ENCODE results near the gene JAK3.
A peak's percentile ranks its signal among the peaks of the same experiment; 100 is the strongest.

DNA sequence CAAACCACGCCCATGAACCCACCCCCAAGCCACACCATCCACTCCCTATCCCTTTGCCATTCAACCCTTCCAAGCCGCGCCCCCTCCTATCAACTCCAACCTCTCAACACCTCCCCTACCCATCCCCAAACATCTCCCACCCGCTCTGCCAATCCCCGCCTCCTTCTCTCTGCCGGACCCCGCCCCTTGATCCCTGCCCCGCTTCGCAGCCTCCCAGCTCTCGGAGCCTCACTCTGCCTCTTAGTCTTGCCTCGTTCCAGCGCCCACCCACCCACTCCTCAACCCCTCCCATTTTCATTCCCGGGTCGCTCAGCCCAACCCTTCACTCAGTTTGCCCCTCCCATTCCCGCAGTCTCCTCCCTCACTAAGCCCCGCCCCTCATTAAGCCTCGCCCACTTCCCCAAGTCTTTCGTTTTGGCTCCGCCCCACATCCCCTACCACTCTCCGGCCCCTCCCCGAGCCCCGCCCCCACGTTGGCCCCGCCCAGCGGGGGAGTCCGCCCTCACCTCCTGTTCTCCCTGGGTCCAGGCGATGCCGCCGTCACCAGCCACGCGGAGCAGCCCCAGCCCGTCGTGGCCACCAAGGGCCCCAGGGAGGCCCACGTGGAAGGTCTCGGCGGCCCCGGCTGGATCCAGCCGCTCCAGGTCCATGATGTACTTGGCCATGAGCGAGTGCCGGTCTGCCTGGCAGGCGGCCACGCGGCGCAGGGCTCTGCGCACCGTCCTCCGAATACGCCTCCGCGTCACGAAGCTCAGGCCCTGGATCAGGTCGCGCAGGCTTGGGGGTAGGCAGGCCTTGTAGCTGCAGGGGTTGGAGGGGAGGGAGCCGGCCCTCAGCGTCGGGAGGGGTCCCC, 5.7 kb downstream of the JAK3 start:
- TF ChIP-seq EP300 (IDR thresholded peaks at IDR 0.05) (no peak), POLR2A (IDR thresholded peaks at IDR 0.05) (no peak), POLR2AphosphoS5 (IDR thresholded peaks at IDR 0.05) (peak in 1 of 4 donors; percentile 15)
- TF ChIP-seq, protein P1, sequence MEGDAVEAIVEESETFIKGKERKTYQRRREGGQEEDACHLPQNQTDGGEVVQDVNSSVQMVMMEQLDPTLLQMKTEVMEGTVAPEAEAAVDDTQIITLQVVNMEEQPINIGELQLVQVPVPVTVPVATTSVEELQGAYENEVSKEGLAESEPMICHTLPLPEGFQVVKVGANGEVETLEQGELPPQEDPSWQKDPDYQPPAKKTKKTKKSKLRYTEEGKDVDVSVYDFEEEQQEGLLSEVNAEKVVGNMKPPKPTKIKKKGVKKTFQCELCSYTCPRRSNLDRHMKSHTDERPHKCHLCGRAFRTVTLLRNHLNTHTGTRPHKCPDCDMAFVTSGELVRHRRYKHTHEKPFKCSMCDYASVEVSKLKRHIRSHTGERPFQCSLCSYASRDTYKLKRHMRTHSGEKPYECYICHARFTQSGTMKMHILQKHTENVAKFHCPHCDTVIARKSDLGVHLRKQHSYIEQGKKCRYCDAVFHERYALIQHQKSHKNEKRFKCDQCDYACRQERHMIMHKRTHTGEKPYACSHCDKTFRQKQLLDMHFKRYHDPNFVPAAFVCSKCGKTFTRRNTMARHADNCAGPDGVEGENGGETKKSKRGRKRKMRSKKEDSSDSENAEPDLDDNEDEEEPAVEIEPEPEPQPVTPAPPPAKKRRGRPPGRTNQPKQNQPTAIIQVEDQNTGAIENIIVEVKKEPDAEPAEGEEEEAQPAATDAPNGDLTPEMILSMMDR (IDR thresholded peaks at IDR 0.05) = no peak
